ENCODE data around the gene RC3H1. TPM values are rescaled to one million over a fixed set of nuclear protein-coding genes. Genes with fewer than 3 reads are reported as not detected.

Gene RC3H1
- total RNA-seq, 1 experiment from 2014 or later, result 29.2 TPM

GRCh38 chr1:174036798-174037197, 14.6 kb upstream of the RC3H1 start:
- H3K4me3 Mint-ChIP-seq (ENCODE audit: unreplicated experiment), result no peak overlapping the region
- ChIA-PET CTCF (no interaction called here), POLR2A (interaction anchor here (0.6 kb wide), 1 partner anchor 14 kb away, joined by 3 read pairs; the partner anchor contains the start of gene RC3H1)
- BruUV-seq (replicated peaks), result no TSS peak
- no peak for TF ChIP-seq CTCF (IDR thresholded peaks at IDR 0.05; ENCODE audit: insufficient read depth in 1 of 2, low read depth in 1 of 2, low read length in 1 of 2, severe bottlenecking in 1 of 2, unreplicated experiment in 1 of 2)
- no peak overlapping the region for H3K4me3 ChIP-seq (ENCODE audit: low read depth, low read length)
- no peaks in the 10 kb centered on the region for H3K36me3 Mint-ChIP-seq (ENCODE audit: insufficient read depth, unreplicated experiment)
- intact Hi-C loops (cut with micrococcal nuclease; ENCODE audit: unreplicated experiment), result no loop called here
- no peaks in the 10 kb centered on the region for H3K27me3 Mint-ChIP-seq (ENCODE audit: insufficient read depth, unreplicated experiment)
- no peak for DNase-seq
- no peak overlapping the region for H3K27ac Mint-ChIP-seq (ENCODE audit: unreplicated experiment)
- no peaks in the 10 kb centered on the region for H3K9me3 ChIP-seq
- no peaks in the 10 kb centered on the region for H3K36me3 ChIP-seq (ENCODE audit: control insufficient read depth, insufficient read depth, low read length)
- no peaks in the 10 kb centered on the region for H3K4me1 ChIP-seq
- H3K27me3 ChIP-seq (replicated peaks; ENCODE audit: control insufficient read depth, insufficient read depth, low read length), result no peaks in the 10 kb centered on the region
- no peaks in the 10 kb centered on the region for H3K4me1 Mint-ChIP-seq (ENCODE audit: low read depth, unreplicated experiment)
- no peaks in the 10 kb centered on the region for H3K9me3 Mint-ChIP-seq (ENCODE audit: unreplicated experiment)

DNA sequence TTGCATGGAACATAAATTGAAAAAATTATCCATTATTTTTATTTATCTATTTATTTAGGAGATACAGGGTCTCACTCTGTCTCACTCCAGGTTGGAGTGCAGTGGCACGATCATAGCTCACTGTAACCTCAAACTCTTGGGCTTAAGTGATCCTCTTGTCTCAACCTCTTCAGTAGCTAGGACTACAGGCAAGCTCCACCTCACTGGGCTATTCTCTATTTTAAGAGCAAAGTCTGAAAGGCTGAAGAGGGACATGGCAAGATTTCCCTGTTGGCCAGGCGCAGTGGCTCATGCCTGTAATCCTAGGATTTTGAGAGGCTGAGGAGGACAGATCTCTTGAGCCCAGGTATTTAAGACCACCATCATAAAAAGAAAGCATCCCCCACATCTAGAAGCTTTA, 14.0 kb upstream of the RC3H1 start:
- no peak overlapping the region for H3K4me3 ChIP-seq (ENCODE audit: low read depth, low read length)
- no TSS peak for BruUV-seq (replicated peaks)
- H3K27me3 ChIP-seq (replicated peaks; ENCODE audit: control insufficient read depth, insufficient read depth, low read length), result no peaks in the 10 kb centered on the region
- no peaks in the 10 kb centered on the region for H3K4me1 ChIP-seq
- no peaks in the 10 kb centered on the region for H3K27me3 Mint-ChIP-seq (ENCODE audit: insufficient read depth, unreplicated experiment)
- no peaks in the 10 kb centered on the region for H3K4me1 Mint-ChIP-seq (ENCODE audit: low read depth, unreplicated experiment)
- no peaks in the 10 kb centered on the region for H3K9me3 Mint-ChIP-seq (ENCODE audit: unreplicated experiment)
- H3K27ac Mint-ChIP-seq (ENCODE audit: unreplicated experiment), result no peak overlapping the region
- no peaks in the 10 kb centered on the region for H3K36me3 Mint-ChIP-seq (ENCODE audit: insufficient read depth, unreplicated experiment)
- no peak overlapping the region for H3K4me3 Mint-ChIP-seq (ENCODE audit: unreplicated experiment)
- DNase-seq, result no peak
- CTCF ChIA-PET, result no interaction called here
- POLR2A ChIA-PET, result interaction anchor here (0.6 kb wide), 1 partner anchor 14 kb away, joined by 3 read pairs; the partner anchor contains the start of gene RC3H1
- intact Hi-C loops (cut with micrococcal nuclease; ENCODE audit: unreplicated experiment), result no loop called here
- no peaks in the 10 kb centered on the region for H3K36me3 ChIP-seq (ENCODE audit: control insufficient read depth, insufficient read depth, low read length)
- TF ChIP-seq CTCF (IDR thresholded peaks at IDR 0.05; ENCODE audit: insufficient read depth in 1 of 2, low read depth in 1 of 2, low read length in 1 of 2, severe bottlenecking in 1 of 2, unreplicated experiment in 1 of 2), result no peak
- no peaks in the 10 kb centered on the region for H3K9me3 ChIP-seq

DNA sequence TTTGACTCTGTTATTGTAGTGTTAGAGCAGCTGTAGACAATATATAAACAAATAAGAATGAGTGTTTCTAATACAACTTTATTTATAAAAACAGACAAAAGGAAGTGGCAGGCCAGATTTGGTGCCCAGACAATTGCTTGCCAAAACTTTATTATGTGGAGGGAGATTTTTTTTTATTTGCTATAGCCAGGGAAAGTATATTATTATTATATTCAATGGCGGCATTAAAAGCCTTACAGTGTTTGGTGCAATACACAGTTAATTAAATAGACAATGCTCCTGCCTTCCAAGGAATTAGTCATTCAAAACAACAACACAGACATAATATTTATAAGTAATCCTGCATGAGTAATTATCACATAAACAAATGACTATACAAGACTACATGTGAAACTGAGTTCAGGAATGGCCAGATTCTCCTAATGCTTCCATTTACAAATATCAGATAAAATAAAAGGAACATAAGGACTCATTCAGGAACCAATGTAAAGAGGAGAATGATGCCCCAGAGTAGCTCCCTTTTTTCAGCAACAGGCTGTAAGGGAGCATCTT, 10.6 kb upstream of the RC3H1 start:
- H3K27me3 Mint-ChIP-seq (ENCODE audit: insufficient read depth, unreplicated experiment), result no peaks in the 10 kb centered on the region
- ChIA-PET CTCF (no interaction called here), POLR2A (no interaction called here)
- Histone ChIP-seq H3K9me3 (no peaks in the 10 kb centered on the region), H3K4me1 (no peaks in the 10 kb centered on the region), H3K4me3 (ENCODE audit: low read depth, low read length) (no peak overlapping the region), H3K36me3 (ENCODE audit: control insufficient read depth, insufficient read depth, low read length) (no peaks in the 10 kb centered on the region), H3K27me3 (replicated peaks; ENCODE audit: control insufficient read depth, insufficient read depth, low read length) (no peaks in the 10 kb centered on the region)
- H3K36me3 Mint-ChIP-seq (ENCODE audit: insufficient read depth, unreplicated experiment), result no peaks in the 10 kb centered on the region
- no TSS peak for BruUV-seq (replicated peaks)
- intact Hi-C loops (cut with micrococcal nuclease; ENCODE audit: unreplicated experiment), result no loop called here
- H3K4me3 Mint-ChIP-seq (ENCODE audit: unreplicated experiment), result no peak overlapping the region
- H3K27ac Mint-ChIP-seq (ENCODE audit: unreplicated experiment), result no peak overlapping the region
- no peak for DNase-seq
- H3K9me3 Mint-ChIP-seq (ENCODE audit: unreplicated experiment), result no peaks in the 10 kb centered on the region
- no peaks in the 10 kb centered on the region for H3K4me1 Mint-ChIP-seq (ENCODE audit: low read depth, unreplicated experiment)
- TF ChIP-seq CTCF (IDR thresholded peaks at IDR 0.05; ENCODE audit: insufficient read depth in 1 of 2, low read depth in 1 of 2, low read length in 1 of 2, severe bottlenecking in 1 of 2, unreplicated experiment in 1 of 2), result no peak
